Activated gamma-delta T cell treated with anti-CD3 and anti-CD28 coated beads, Interleukin-2, amount 50 U/mL, for 16 hours (primary cell): ENCODE results near the gene PGK2.

Source experiments
- DNase-seq: peaks from one replicate; pipeline ENCODE4 v3.0.0-alpha.2; 2020; ENCODE audit warnings: low read depth

Gene PGK2

GRCh38 chr6:49736017-49736508 is 51.0 kb downstream of the PGK2 start:
- no peak for DNase-seq
